Naive thymus-derived CD4-positive, alpha-beta T cell (primary cell): Measurements from ENCODE around the gene BTBD19. TPM values are rescaled to one million over a fixed set of nuclear protein-coding genes. Genes with fewer than 3 reads are reported as not detected.

Experiments
- ATAC-seq: fragments of 150-1000 bp; cut with Tn5 transposase; 2 replicates; pipeline ENCODE4 v1.10.0; 2021; ENCODE audit warnings: mild to moderate bottlenecking, moderate library complexity
- CTCF ChIA-PET: fragments of 350-600 bp; sonication (Branson Sonifier 250); formaldehyde crosslinking; loops from one replicate; lab custom pipeline; 2021; ENCODE audit warnings: antibody characterized with exemption; lab: Charles Lee
- POLR2A ChIA-PET: fragments of 350-600 bp; sonication (Branson Sonifier 250); formaldehyde crosslinking; loops from one replicate; lab custom pipeline; 2021; ENCODE audit warnings: antibody characterized with exemption, inconsistent platforms; lab: Charles Lee
- DNase-seq, 9 donors: peaks; one replicate each; pipeline versions ENCODE4 v3.0.0 to v3.0.0-alpha.2; 2020 to 2022; ENCODE audit warnings: mixed read lengths in 1 of 9
- H3K27ac ChIP-seq: one replicate; pipeline ENCODE4 v1.7.0; 2013; ENCODE audit warnings: mild to moderate bottlenecking, low read depth, low read length, moderate library complexity
- H3K27me3 ChIP-seq, 2 donors: one replicate each; pipeline ENCODE4 v1.7.0; 2013; ENCODE audit warnings: low read length in 2 of 2, mild to moderate bottlenecking in 2 of 2, moderate library complexity in 2 of 2; ENCODE audit not compliant: control insufficient read depth in 2 of 2, insufficient read depth in 2 of 2
- H3K36me3 ChIP-seq, 3 experiments: 1 replicate in 2 of 3; 2 replicates in 1 of 3; pipeline ENCODE4 v1.7.0; 2013; ENCODE audit warnings: low read length in 3 of 3, mild to moderate bottlenecking in 3 of 3, moderate library complexity in 1 of 3; ENCODE audit not compliant: insufficient read depth in 3 of 3, control insufficient read depth in 2 of 3
- H3K4me1 ChIP-seq, 2 donors: one replicate each; pipeline ENCODE4 v1.7.0; 2013; ENCODE audit warnings: low read length in 2 of 2, mild to moderate bottlenecking in 2 of 2, moderate library complexity in 1 of 2; ENCODE audit not compliant: control insufficient read depth in 2 of 2, insufficient read depth in 2 of 2
- H3K4me3 ChIP-seq: 2 replicates; pipeline ENCODE4 v1.7.0; 2013; ENCODE audit warnings: mild to moderate bottlenecking, low read length
- H3K9me3 ChIP-seq, 3 experiments: 1 replicate in 2 of 3; 2 replicates in 1 of 3; pipeline ENCODE4 v1.7.0; 2013; ENCODE audit warnings: low read length in 3 of 3; ENCODE audit not compliant: control insufficient read depth in 2 of 3
- H3K27ac Mint-ChIP-seq, 9 donors: one replicate each; pipeline ENCODE4 v1.8.0; 2020 to 2022; ENCODE audit warnings: mixed read lengths in 9 of 9, mild to moderate bottlenecking in 8 of 9, moderate library complexity in 5 of 9, inconsistent platforms in 2 of 9
- H3K27me3 Mint-ChIP-seq, 5 donors: one replicate each; pipeline ENCODE4 v1.8.0; 2021 to 2022; ENCODE audit warnings: mixed read lengths in 5 of 5, mild to moderate bottlenecking in 1 of 5
- H3K36me3 Mint-ChIP-seq, 5 donors: one replicate each; pipeline ENCODE4 v1.8.0; 2020 to 2022; ENCODE audit warnings: mixed read lengths in 5 of 5, mild to moderate bottlenecking in 3 of 5, inconsistent platforms in 1 of 5
- H3K4me1 Mint-ChIP-seq, 7 donors: one replicate each; pipeline ENCODE4 v1.8.0; 2020 to 2022; ENCODE audit warnings: mixed read lengths in 7 of 7, mild to moderate bottlenecking in 3 of 7, inconsistent platforms in 1 of 7
- H3K4me3 Mint-ChIP-seq, 10 donors: one replicate each; pipeline ENCODE4 v1.8.0; 2020 to 2022; ENCODE audit warnings: mild to moderate bottlenecking in 10 of 10, mixed read lengths in 10 of 10, moderate library complexity in 6 of 10, inconsistent platforms in 2 of 10
- H3K9me3 Mint-ChIP-seq, 11 donors: one replicate each; pipeline ENCODE4 v1.8.0; 2020 to 2022; ENCODE audit warnings: mixed read lengths in 11 of 11, mild to moderate bottlenecking in 4 of 11, inconsistent platforms in 1 of 11, moderate library complexity in 1 of 11
- intact Hi-C, 2 donors: fragments of 100-400 bp; cut with micrococcal nuclease; formaldehyde crosslinking; loops; one replicate each; pipeline ENCODE4 v1.15.1; 2023
- polyA plus RNA-seq, 2 donors: library from polyadenylated mRNA; unstranded; fragments of 300-500 nt; fragmentation: Illumina TruSeq; gene quantifications; one replicate each; pipeline ENCODE4 v1.2.3, GENCODE V29; 2021
- total RNA-seq, 6 experiments: library from RNA in 5 of 6; stranded (reverse) in 5 of 6; gene quantifications; 1 replicate in 5 of 6; 2 replicates in 1 of 6; pipeline ENCODE4 v1.2.3 and lab custom pipeline; 2021 to 2026

BTBD19 gene
- total and polyA plus RNA-seq, 7 experiments from 2014 or later: 0.07 to 47.2 (median 12.5) TPM

DNA sequence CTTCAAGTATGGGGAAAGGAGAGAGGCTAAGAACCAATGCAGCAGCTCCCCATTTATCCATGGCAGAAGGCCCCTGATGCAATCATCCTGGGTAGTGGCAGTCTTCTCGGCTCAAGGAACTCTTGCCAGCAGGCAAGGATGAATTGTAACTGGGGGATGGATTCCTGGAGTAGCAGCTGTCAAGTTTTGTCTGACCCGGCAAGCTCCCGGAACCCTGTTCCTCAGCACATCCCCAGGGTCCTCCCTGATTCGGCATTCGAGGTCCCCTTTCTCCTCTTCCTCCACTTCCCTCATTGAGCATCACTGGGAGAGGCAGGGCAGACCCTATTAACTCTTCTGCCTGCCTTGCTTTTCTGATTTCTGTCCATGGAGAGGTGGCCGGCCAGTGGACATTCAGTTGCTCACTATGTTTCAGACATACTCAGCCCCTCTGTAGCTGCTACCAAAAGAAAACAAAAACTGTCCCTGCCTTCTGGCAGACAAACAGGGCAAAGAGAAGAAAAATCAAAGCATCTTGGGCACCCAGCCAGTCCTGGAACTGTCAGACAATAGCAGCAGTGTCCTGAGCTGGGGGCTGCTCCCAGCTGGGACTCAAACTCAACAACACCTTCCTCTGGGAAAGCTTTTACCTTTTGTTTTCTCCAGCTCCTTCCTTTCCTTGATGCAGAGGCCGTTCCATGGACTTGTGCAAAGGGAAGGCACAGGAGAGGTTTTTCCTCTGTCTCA, 40.3 kb downstream of the BTBD19 start:
- Histone ChIP-seq H3K27ac (no peak overlapping the region), H3K4me1 (no peaks in the 10 kb centered on the region), H3K4me3 (no peak overlapping the region), H3K27me3 (no peaks in the 10 kb centered on the region), H3K9me3 (no peaks in the 10 kb centered on the region), H3K36me3 (peaks cover 0 to 17% (median 0%) of the 10 kb centered on the region in 3 experiments)
- CTCF ChIA-PET: interaction anchor here (0.6 kb wide), 1 partner anchor 10 kb away, joined by 5 read pairs; no protein-coding TSS in a partner anchor
- POLR2A ChIA-PET: interaction anchor here (0.7 to 0.9 kb wide), 2 partner anchors 25 to 381 kb away, joined by 3 read pairs; no protein-coding TSS in a partner anchor
- Mint-ChIP-seq H3K9me3 (no peaks in the 10 kb centered on the region), H3K27me3 (peaks cover 0 to 12% (median 0%) of the 10 kb centered on the region in 5 donors), H3K4me3 (no peak overlapping the region), H3K4me1 (peaks cover 0 to 15% (median 4%) of the 10 kb centered on the region in 7 donors), H3K27ac (peak overlapping the region in 2 of 9 donors; percentile 8 to 62), H3K36me3 (peaks cover 0 to 26% (median 22%) of the 10 kb centered on the region in 5 donors)
- intact Hi-C loops: no loop called here
- ATAC-seq (no peak), DNase-seq (no peak)

GRCh38 chr1:44849575-44850132, 41.3 kb downstream of the BTBD19 start:
- POLR2A ChIA-PET: no interaction called here
- intact Hi-C loops: no loop called here
- Histone ChIP-seq H3K27ac (no peak overlapping the region), H3K36me3 (peaks cover 0 to 17% (median 0%) of the 10 kb centered on the region in 3 experiments), H3K4me1 (no peaks in the 10 kb centered on the region), H3K4me3 (no peak overlapping the region), H3K27me3 (no peaks in the 10 kb centered on the region), H3K9me3 (no peaks in the 10 kb centered on the region)
- CTCF ChIA-PET: no interaction called here
- peaks cover 0 to 2% (median 0%) of the 10 kb centered on the region in 5 donors for H3K27me3 Mint-ChIP-seq
- H3K4me3 Mint-ChIP-seq: no peak overlapping the region
- peaks cover 0 to 31% (median 19%) of the 10 kb centered on the region in 5 donors for H3K36me3 Mint-ChIP-seq
- ATAC-seq (no peak), DNase-seq (no peak)
- peaks cover 0 to 9% (median 2%) of the 10 kb centered on the region in 7 donors for H3K4me1 Mint-ChIP-seq
- no peaks in the 10 kb centered on the region for H3K9me3 Mint-ChIP-seq
- H3K27ac Mint-ChIP-seq: peak overlapping the region in 1 of 9 donors; percentile 74

- ATAC-seq (no peak), DNase-seq (no peak)
- H3K27me3 Mint-ChIP-seq: no peaks in the 10 kb centered on the region
- H3K9me3 ChIP-seq: no peaks in the 10 kb centered on the region
- H3K27ac ChIP-seq: no peak overlapping the region
- H3K27ac Mint-ChIP-seq: no peak overlapping the region
- no peaks in the 10 kb centered on the region for H3K4me1 ChIP-seq
- H3K36me3 Mint-ChIP-seq: peaks cover 5 to 43% (median 22%) of the 10 kb centered on the region in 5 donors
- H3K27me3 ChIP-seq: no peaks in the 10 kb centered on the region
- H3K4me1 Mint-ChIP-seq: peaks cover 0 to 9% (median 2%) of the 10 kb centered on the region in 7 donors
- POLR2A ChIA-PET: no interaction called here
- no peak overlapping the region for H3K4me3 ChIP-seq
- H3K9me3 Mint-ChIP-seq: no peaks in the 10 kb centered on the region
- CTCF ChIA-PET: no interaction called here
- H3K4me3 Mint-ChIP-seq: no peak overlapping the region
- intact Hi-C loops: no loop called here
- H3K36me3 ChIP-seq: peaks cover 0 to 20% (median 0%) of the 10 kb centered on the region in 3 experiments
These were observed 43.0 kb downstream of the BTBD19 start for GRCh38 chr1:44851308-44851707.

GRCh38 chr1:44853201-44853600, 44.9 kb downstream of the BTBD19 start:
- intact Hi-C loops: no loop called here
- Histone ChIP-seq H3K4me3 (no peak overlapping the region), H3K27ac (no peak overlapping the region), H3K27me3 (no peaks in the 10 kb centered on the region), H3K9me3 (no peaks in the 10 kb centered on the region), H3K4me1 (no peaks in the 10 kb centered on the region), H3K36me3 (peaks cover 0 to 28% (median 0%) of the 10 kb centered on the region in 3 experiments)
- Mint-ChIP-seq H3K27me3 (no peaks in the 10 kb centered on the region), H3K4me3 (no peak overlapping the region), H3K9me3 (no peaks in the 10 kb centered on the region), H3K27ac (peak overlapping the region in 1 of 9 donors; percentile 41), H3K4me1 (peaks cover 0 to 9% (median 2%) of the 10 kb centered on the region in 7 donors), H3K36me3 (peaks cover 5 to 52% (median 31%) of the 10 kb centered on the region in 5 donors)
- CTCF ChIA-PET: interaction anchor here (0.9 kb wide), 1 partner anchor 122 kb away, joined by 3 read pairs; the partner anchor contains the start of gene RNU5D-1
- ATAC-seq (no peak), DNase-seq (no peak)
- POLR2A ChIA-PET: no interaction called here

DNA sequence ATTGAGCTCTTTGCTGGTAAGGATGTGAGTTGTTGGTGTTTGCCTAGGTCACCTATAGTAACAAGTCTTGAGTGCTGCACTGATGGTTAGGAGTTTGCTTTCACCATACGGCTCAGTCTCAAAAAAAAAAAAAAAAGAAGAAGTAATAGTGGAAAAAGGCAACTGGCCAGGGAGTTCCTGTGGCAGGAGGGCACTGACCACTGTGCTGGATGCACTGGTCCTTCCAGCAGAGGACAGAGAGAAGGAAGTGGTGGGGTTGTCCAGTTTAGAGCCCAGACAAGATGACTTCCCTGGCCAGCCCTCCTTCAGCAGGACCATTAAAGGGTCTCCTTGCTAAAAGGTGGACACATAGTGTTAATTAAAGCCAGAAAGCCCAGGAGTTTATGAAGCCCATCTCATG, 46.6 kb downstream of the BTBD19 start:
- intact Hi-C loops: no loop called here
- peaks cover 0 to 19% (median 0%) of the 10 kb centered on the region in 3 experiments for H3K36me3 ChIP-seq
- H3K27ac ChIP-seq: no peak overlapping the region
- Mint-ChIP-seq H3K4me3 (no peak overlapping the region), H3K27ac (no peak overlapping the region), H3K9me3 (no peaks in the 10 kb centered on the region), H3K36me3 (peaks cover 5 to 49% (median 28%) of the 10 kb centered on the region in 5 donors), H3K27me3 (no peaks in the 10 kb centered on the region), H3K4me1 (peaks cover 0 to 4% (median 2%) of the 10 kb centered on the region in 7 donors)
- POLR2A ChIA-PET: no interaction called here
- no peaks in the 10 kb centered on the region for H3K27me3 ChIP-seq
- no peak overlapping the region for H3K4me3 ChIP-seq
- DNase-seq (no peak), ATAC-seq (no peak)
- CTCF ChIA-PET: no interaction called here
- H3K9me3 ChIP-seq: no peaks in the 10 kb centered on the region
- no peaks in the 10 kb centered on the region for H3K4me1 ChIP-seq

GRCh38 chr1:44855742-44856141, 47.4 kb downstream of the BTBD19 start:
- POLR2A ChIA-PET: no interaction called here
- intact Hi-C loops: no loop called here
- no peaks in the 10 kb centered on the region for H3K27me3 Mint-ChIP-seq
- H3K4me1 Mint-ChIP-seq: no peaks in the 10 kb centered on the region
- H3K4me3 Mint-ChIP-seq: no peak overlapping the region
- no peaks in the 10 kb centered on the region for H3K4me1 ChIP-seq
- CTCF ChIA-PET: no interaction called here
- H3K36me3 ChIP-seq: peaks cover 0 to 12% (median 0%) of the 10 kb centered on the region in 3 experiments
- ATAC-seq (no peak), DNase-seq (no peak)
- no peaks in the 10 kb centered on the region for H3K9me3 Mint-ChIP-seq
- H3K27ac Mint-ChIP-seq: peak overlapping the region in 1 of 9 donors; percentile 65
- peaks cover 5 to 49% (median 28%) of the 10 kb centered on the region in 5 donors for H3K36me3 Mint-ChIP-seq
- no peaks in the 10 kb centered on the region for H3K27me3 ChIP-seq
- H3K4me3 ChIP-seq: no peak overlapping the region
- no peak overlapping the region for H3K27ac ChIP-seq
- no peaks in the 10 kb centered on the region for H3K9me3 ChIP-seq
